Prostate gland (tissue), 2 donors: ENCODE results near the gene UNC79. TPM values are rescaled to one million over a fixed set of nuclear protein-coding genes. Genes with fewer than 3 reads are reported as not detected.

ENCODE experiments used
- DNase-seq: peaks from one replicate; pipeline ENCODE4 v3.0.0-alpha.2; 2019; ENCODE audit warnings: low spot score
- H3K27ac ChIP-seq, 2 donors: fragments of 200-600 bp; sonication (generic); 2 replicates each; pipeline ENCODE4 v1.5.1; 2017 to 2019
- H3K27me3 ChIP-seq: fragments of 200-600 bp; sonication (generic); replicated peaks from 2 replicates; pipeline ENCODE4 v1.5.1; 2019; ENCODE audit not compliant: insufficient read depth
- H3K36me3 ChIP-seq, 2 donors: fragments of 200-600 bp; sonication (generic); 1 replicate in 1 of 2; 2 replicates in 1 of 2; pipeline versions ENCODE4 v1.5.1 to v1.8.1; 2017 to 2019
- H3K4me1 ChIP-seq: fragments of 200-600 bp; sonication (generic); replicated peaks from 2 replicates; pipeline ENCODE4 v1.5.1; 2019
- H3K4me3 ChIP-seq, 2 donors: fragments of 200-600 bp; sonication (generic); 2 replicates each; pipeline ENCODE4 v1.5.1; 2017 to 2019
- H3K9me3 ChIP-seq: fragments of 200-600 bp; sonication (generic); 2 replicates; pipeline ENCODE4 v1.5.1; 2017
- CTCF ChIP-seq, 4 experiments: fragments of 200-600 bp in 2 of 4; fragments of 450-650 bp in 2 of 4; sonication (generic) in 2 of 4; IDR thresholded peaks; 1 replicate in 3 of 4; 2 replicates in 1 of 4; pipeline ENCODE4 v1.5.1; 2016 to 2019; ENCODE audit warnings: antibody characterized with exemption in 4 of 4, mild to moderate bottlenecking in 2 of 4, moderate library complexity in 2 of 4
- POLR2A ChIP-seq: fragments of 450-650 bp; IDR thresholded peaks from one replicate; pipeline ENCODE4 v1.6.1; 2016; ENCODE audit warnings: antibody characterized with exemption, mild to moderate bottlenecking
- POLR2AphosphoS5 ChIP-seq: sonication (generic); formaldehyde crosslinking; IDR thresholded peaks from one replicate; pipeline ENCODE4 v1.6.1; 2017; ENCODE audit warnings: antibody characterized with exemption
- WGBS: methylation state at CpG from one replicate; pipeline ENCODE4 v1.1.5; 2018; 5-methylcytosine and 5-hydroxymethylcytosine counted together
- intact Hi-C: fragments of 100-400 bp; cut with DNase I; formaldehyde crosslinking; loops from one replicate; pipeline ENCODE4 v1.14.2; 2022
- total RNA-seq, 2 donors: library from RNA; depleted of rRNA; stranded (reverse); fragments of >200 nt; gene quantifications; one replicate each; pipeline ENCODE4 v1.1.0, GENCODE V29; 2016

The UNC79 gene
- total RNA-seq, 2 donors from 2014 or later, result 0.32 to 1.0 TPM

GRCh38 chr14:93732524-93732923, 301.8 kb downstream of the UNC79 start:
- intact Hi-C loops, result no loop called here
- Histone ChIP-seq H3K27me3 (no peaks in the 10 kb centered on the region), H3K4me3 (no peak overlapping the region), H3K36me3 (no peaks in the 10 kb centered on the region), H3K27ac (no peak overlapping the region), H3K4me1 (no peaks in the 10 kb centered on the region), H3K9me3 (no peaks in the 10 kb centered on the region)
- no peak for TF ChIP-seq CTCF (IDR thresholded peaks at IDR 0.05)
- no peak for DNase-seq
- WGBS, result 79% methylated on average over 10 of the region's 10 CpGs

GRCh38 chr14:93733231-93733630, 302.5 kb downstream of the UNC79 start:
- no peak overlapping the region for H3K27ac ChIP-seq

GRCh38 chr14:93733631-93734030, 302.9 kb downstream of the UNC79 start:
- WGBS, result 74% methylated on average over 6 of the region's 6 CpGs
- Histone ChIP-seq H3K27ac (no peak overlapping the region), H3K9me3 (no peaks in the 10 kb centered on the region), H3K36me3 (no peaks in the 10 kb centered on the region), H3K4me3 (no peak overlapping the region), H3K4me1 (no peaks in the 10 kb centered on the region), H3K27me3 (no peaks in the 10 kb centered on the region)
- TF ChIP-seq POLR2A (no peak), CTCF (IDR thresholded peaks at IDR 0.05) (no peak), POLR2AphosphoS5 (no peak)
- no peak for DNase-seq
- intact Hi-C loops, result no loop called here

More at GRCh38 chr14:93733231-93733630, 302.5 kb downstream of the UNC79 start:
- no peak for TF ChIP-seq CTCF (IDR thresholded peaks at IDR 0.05)
- TF ChIP-seq POLR2AphosphoS5, result no peak
- no peak for TF ChIP-seq POLR2A
- no peak overlapping the region for H3K4me3 ChIP-seq
- WGBS, result 73% methylated on average over 11 of the region's 11 CpGs
- H3K36me3 ChIP-seq, result no peaks in the 10 kb centered on the region
- no peak for DNase-seq
- no peaks in the 10 kb centered on the region for H3K4me1 ChIP-seq
- no peaks in the 10 kb centered on the region for H3K9me3 ChIP-seq
- intact Hi-C loops, result no loop called here
- H3K27me3 ChIP-seq, result no peaks in the 10 kb centered on the region

GRCh38 chr14:93734086-93734822, 303.5 kb downstream of the UNC79 start:
- Histone ChIP-seq H3K4me3 (no peak overlapping the region), H3K9me3 (no peaks in the 10 kb centered on the region), H3K27me3 (no peaks in the 10 kb centered on the region), H3K36me3 (no peaks in the 10 kb centered on the region), H3K4me1 (no peaks in the 10 kb centered on the region), H3K27ac (no peak overlapping the region)
- DNase-seq, result no peak
- 86% methylated on average over 25 of the region's 25 CpGs for WGBS
- intact Hi-C loops, result no loop called here
- no peak for TF ChIP-seq CTCF (IDR thresholded peaks at IDR 0.05)
- TF ChIP-seq POLR2A, result no peak
- TF ChIP-seq POLR2AphosphoS5, result no peak

- Histone ChIP-seq H3K36me3 (no peaks in the 10 kb centered on the region), H3K4me1 (no peaks in the 10 kb centered on the region), H3K4me3 (no peak overlapping the region), H3K27me3 (no peaks in the 10 kb centered on the region), H3K27ac (no peak overlapping the region), H3K9me3 (no peaks in the 10 kb centered on the region)
- no peak for DNase-seq
- WGBS, result 87% methylated on average over 12 of the region's 12 CpGs
- no peak for TF ChIP-seq CTCF (IDR thresholded peaks at IDR 0.05)
- no peak for TF ChIP-seq POLR2A
- TF ChIP-seq POLR2AphosphoS5, result no peak
- intact Hi-C loops, result no loop called here
Measured at GRCh38 chr14:93735206-93735605, 304.5 kb downstream of the UNC79 start.
